PC-9 (cell line): ENCODE data around the gene NF2. TPM values are rescaled to one million over a fixed set of nuclear protein-coding genes. Genes with fewer than 3 reads are reported as not detected.

Experiments
- BruUV-seq: library from RNA; stranded (reverse); fragments of 400-500 nt; replicated peaks from 2 replicates; lab custom pipeline; 2021; lab: Mats Ljungman, UMichigan
- CTCF ChIA-PET: fragments of 300-600 bp; sonication (Branson Sonifier 250); formaldehyde crosslinking; loops from one replicate; lab custom pipeline; 2022; ENCODE audit warnings: antibody characterized with exemption; lab: Charles Lee
- POLR2A ChIA-PET: fragments of 300-600 bp; sonication (Branson Sonifier 250); formaldehyde crosslinking; loops from one replicate; lab custom pipeline; 2022; ENCODE audit warnings: antibody characterized with exemption; ENCODE audit not compliant: unreplicated experiment; lab: Charles Lee
- DNase-seq, 2 experiments: peaks; one replicate each; pipeline versions ENCODE4 v3.0.0 to v3.0.0-alpha.2; 2015 to 2022; ENCODE audit warnings: mixed read lengths in 1 of 2
- H2AFZ ChIP-seq: fragments of 200-600 bp; sonication (generic); 2 replicates; pipeline ENCODE4 v1.8.1; 2017; ENCODE audit warnings: antibody characterized with exemption
- H3F3A ChIP-seq: fragments of 200-600 bp; sonication (generic); 2 replicates; pipeline ENCODE4 v1.8.1; 2017; ENCODE audit warnings: antibody characterized with exemption, mild to moderate bottlenecking, low read depth; ENCODE audit not compliant: insufficient read depth
- H3K27ac ChIP-seq: fragments of 200-600 bp; sonication (generic); 2 replicates; pipeline ENCODE4 v1.6.1; 2016; ENCODE audit warnings: mixed run types
- H3K27me3 ChIP-seq: fragments of 200-600 bp; sonication (generic); 2 replicates; pipeline ENCODE4 v1.6.1; 2016; ENCODE audit warnings: low read depth, mixed run types; ENCODE audit not compliant: insufficient read depth
- H3K36me3 ChIP-seq: fragments of 200-600 bp; sonication (generic); 2 replicates; pipeline ENCODE4 v1.6.1; 2016; ENCODE audit warnings: low read depth, mixed run types
- H3K4me1 ChIP-seq: fragments of 200-600 bp; sonication (generic); replicated peaks from 2 replicates; pipeline ENCODE4 v1.6.1; 2016; ENCODE audit warnings: mixed run types; ENCODE audit not compliant: insufficient read depth
- H3K4me2 ChIP-seq: fragments of 200-600 bp; sonication (generic); 2 replicates; pipeline ENCODE4 v1.6.1; 2017; ENCODE audit warnings: mixed run types
- H3K4me3 ChIP-seq: fragments of 200-600 bp; sonication (generic); 2 replicates; pipeline ENCODE4 v1.6.1; 2016; ENCODE audit warnings: mixed run types
- H3K79me2 ChIP-seq: fragments of 200-600 bp; sonication (generic); 2 replicates; pipeline ENCODE4 v1.6.1; 2017; ENCODE audit warnings: low read depth, mixed run types
- H3K9me2 ChIP-seq: fragments of 200-600 bp; sonication (generic); 2 replicates; pipeline ENCODE4 v1.8.1; 2017; ENCODE audit warnings: mild to moderate bottlenecking; ENCODE audit not compliant: insufficient read depth
- H3K9me3 ChIP-seq: fragments of 200-600 bp; sonication (generic); 2 replicates; pipeline ENCODE4 v1.8.1; 2016; ENCODE audit warnings: low read depth; ENCODE audit not compliant: insufficient read depth
- H4K20me1 ChIP-seq: fragments of 200-600 bp; sonication (generic); 2 replicates; pipeline ENCODE4 v1.8.1; 2017; ENCODE audit not compliant: insufficient read depth
- EZH2 ChIP-seq: fragments of 200-600 bp; sonication (generic); IDR thresholded peaks from 2 replicates; pipeline ENCODE4 v1.8.0; 2017; ENCODE audit warnings: antibody characterized with exemption, low read depth
- intact Hi-C: fragments of 100-400 bp; cut with micrococcal nuclease; formaldehyde crosslinking; loops from one replicate; pipeline ENCODE4 v1.10.0; 2022; ENCODE audit not compliant: unreplicated experiment
- total RNA-seq: library from RNA; stranded (reverse); gene quantifications from 2 replicates; pipeline ENCODE4 v1.2.3, GENCODE V29; 2021
- TF ChIP-seq, protein P1 (sequence below): fragments of 200-600 bp; sonication (generic); conservative IDR thresholded peaks from 2 replicates; pipeline ENCODE4 v1.6.1; 2017; ENCODE audit warnings: mixed run types, antibody characterized with exemption, mild to moderate bottlenecking, moderate library complexity

NF2 gene
- total RNA-seq, 1 experiment from 2014 or later = 73.2 TPM

DNA sequence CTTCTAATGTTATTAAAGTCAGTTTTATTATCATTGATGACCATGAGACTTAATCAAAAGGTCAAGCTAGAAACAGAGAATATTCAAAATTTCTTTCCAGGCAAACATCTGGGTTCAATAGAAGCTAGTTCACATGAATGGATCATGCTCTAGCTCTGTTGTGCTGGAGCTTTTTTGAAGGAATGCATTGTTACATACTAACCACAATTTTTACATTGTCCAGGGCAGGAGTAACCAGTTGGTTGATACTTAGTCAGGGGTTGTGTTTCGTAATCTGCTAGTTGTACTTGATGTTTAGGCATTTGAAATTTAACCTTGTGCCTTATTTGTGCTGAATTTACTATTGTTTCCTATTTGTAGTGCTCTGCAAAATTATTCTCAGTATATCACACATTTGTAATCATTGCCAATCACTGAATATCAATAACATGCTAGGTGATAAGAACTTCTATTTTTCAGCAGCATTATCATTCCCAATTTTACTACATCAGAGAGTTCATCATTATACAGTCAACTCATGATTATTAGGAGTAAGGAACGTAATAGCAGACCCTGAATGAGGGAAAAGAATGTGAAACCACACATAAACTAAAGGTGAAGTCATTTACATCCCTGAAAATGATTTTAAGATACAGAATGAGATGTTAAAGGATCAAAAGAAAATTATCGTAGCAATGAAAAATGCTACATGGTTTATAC, 23.2 kb downstream of the NF2 start:
- Histone ChIP-seq H3K36me3 (no peaks in the 10 kb centered on the region), H3F3A (peaks cover 42% of the 10 kb centered on the region), H3K4me2 (peak overlapping the region; percentile 67), H3K9me2 (no peaks in the 10 kb centered on the region), H3K4me1 (peaks cover 61% of the 10 kb centered on the region), H4K20me1 (no peaks in the 10 kb centered on the region), H3K9me3 (no peaks in the 10 kb centered on the region), H3K4me3 (peak overlapping the region; percentile 9; the same call in 1 of the 2 replicates), H2AFZ (no peak overlapping the region), H3K27me3 (no peaks in the 10 kb centered on the region), H3K79me2 (peaks cover 87% of the 10 kb centered on the region), H3K27ac (peak overlapping the region; percentile 87)
- POLR2A ChIA-PET = interaction anchor here (0.6 to 0.7 kb wide), 3 partner anchors 73 to 662 kb away, joined by 3 to 5 read pairs (median 4); partner anchors contain the start of gene THOC5
- BruUV-seq = no TSS peak
- TF ChIP-seq EZH2 = no peak
- TF ChIP-seq, protein P1, sequence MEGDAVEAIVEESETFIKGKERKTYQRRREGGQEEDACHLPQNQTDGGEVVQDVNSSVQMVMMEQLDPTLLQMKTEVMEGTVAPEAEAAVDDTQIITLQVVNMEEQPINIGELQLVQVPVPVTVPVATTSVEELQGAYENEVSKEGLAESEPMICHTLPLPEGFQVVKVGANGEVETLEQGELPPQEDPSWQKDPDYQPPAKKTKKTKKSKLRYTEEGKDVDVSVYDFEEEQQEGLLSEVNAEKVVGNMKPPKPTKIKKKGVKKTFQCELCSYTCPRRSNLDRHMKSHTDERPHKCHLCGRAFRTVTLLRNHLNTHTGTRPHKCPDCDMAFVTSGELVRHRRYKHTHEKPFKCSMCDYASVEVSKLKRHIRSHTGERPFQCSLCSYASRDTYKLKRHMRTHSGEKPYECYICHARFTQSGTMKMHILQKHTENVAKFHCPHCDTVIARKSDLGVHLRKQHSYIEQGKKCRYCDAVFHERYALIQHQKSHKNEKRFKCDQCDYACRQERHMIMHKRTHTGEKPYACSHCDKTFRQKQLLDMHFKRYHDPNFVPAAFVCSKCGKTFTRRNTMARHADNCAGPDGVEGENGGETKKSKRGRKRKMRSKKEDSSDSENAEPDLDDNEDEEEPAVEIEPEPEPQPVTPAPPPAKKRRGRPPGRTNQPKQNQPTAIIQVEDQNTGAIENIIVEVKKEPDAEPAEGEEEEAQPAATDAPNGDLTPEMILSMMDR = no peak
- peak in 1 of 2 experiments; percentile 91 for DNase-seq
- CTCF ChIA-PET = interaction anchor here (0.7 to 1.0 kb wide), 3 partner anchors 9 to 461 kb away, joined by 4 read pairs; no protein-coding TSS in a partner anchor
- intact Hi-C loops = loop anchor here (10.0 kb wide), 1 partner anchor 138 kb away; the partner anchor contains the start of genes UQCR10 and ZMAT5

DNA sequence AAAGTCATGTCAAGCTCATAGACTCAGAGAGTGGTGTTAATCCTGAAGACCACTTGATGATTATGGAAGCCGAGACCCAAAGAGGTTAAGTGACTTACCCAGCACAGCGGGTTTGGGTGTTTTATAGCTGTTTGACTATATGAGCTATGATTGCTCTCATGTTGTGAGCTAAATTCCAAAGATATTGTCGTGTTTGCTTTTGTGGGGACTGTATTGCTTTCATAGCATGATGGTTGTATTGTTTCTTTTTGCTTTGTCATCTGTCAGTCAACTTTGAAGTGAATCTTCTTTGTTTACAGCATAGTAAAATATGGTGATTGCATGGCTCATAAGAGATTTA, 23.7 kb downstream of the NF2 start:
- H3K36me3 ChIP-seq = no peaks in the 10 kb centered on the region
- BruUV-seq = no TSS peak
- CTCF ChIA-PET = no interaction called here
- H3K9me2 ChIP-seq = no peaks in the 10 kb centered on the region
- H3K9me3 ChIP-seq = no peaks in the 10 kb centered on the region
- H3K4me1 ChIP-seq = peaks cover 58% of the 10 kb centered on the region
- peak overlapping the region; percentile 67 for H3K4me2 ChIP-seq
- no peak overlapping the region for H2AFZ ChIP-seq
- peak overlapping the region; percentile 87 for H3K27ac ChIP-seq
- no peaks in the 10 kb centered on the region for H4K20me1 ChIP-seq
- intact Hi-C loops = loop anchor here (10.0 kb wide), 1 partner anchor 138 kb away; the partner anchor contains the start of genes UQCR10 and ZMAT5
- peaks cover 39% of the 10 kb centered on the region for H3F3A ChIP-seq
- no peaks in the 10 kb centered on the region for H3K27me3 ChIP-seq
- POLR2A ChIA-PET = no interaction called here
- TF ChIP-seq, protein P1 = no peak
- TF ChIP-seq EZH2 = no peak
- no peak overlapping the region for H3K4me3 ChIP-seq
- H3K79me2 ChIP-seq = peaks cover 92% of the 10 kb centered on the region
- DNase-seq = no peak

DNA sequence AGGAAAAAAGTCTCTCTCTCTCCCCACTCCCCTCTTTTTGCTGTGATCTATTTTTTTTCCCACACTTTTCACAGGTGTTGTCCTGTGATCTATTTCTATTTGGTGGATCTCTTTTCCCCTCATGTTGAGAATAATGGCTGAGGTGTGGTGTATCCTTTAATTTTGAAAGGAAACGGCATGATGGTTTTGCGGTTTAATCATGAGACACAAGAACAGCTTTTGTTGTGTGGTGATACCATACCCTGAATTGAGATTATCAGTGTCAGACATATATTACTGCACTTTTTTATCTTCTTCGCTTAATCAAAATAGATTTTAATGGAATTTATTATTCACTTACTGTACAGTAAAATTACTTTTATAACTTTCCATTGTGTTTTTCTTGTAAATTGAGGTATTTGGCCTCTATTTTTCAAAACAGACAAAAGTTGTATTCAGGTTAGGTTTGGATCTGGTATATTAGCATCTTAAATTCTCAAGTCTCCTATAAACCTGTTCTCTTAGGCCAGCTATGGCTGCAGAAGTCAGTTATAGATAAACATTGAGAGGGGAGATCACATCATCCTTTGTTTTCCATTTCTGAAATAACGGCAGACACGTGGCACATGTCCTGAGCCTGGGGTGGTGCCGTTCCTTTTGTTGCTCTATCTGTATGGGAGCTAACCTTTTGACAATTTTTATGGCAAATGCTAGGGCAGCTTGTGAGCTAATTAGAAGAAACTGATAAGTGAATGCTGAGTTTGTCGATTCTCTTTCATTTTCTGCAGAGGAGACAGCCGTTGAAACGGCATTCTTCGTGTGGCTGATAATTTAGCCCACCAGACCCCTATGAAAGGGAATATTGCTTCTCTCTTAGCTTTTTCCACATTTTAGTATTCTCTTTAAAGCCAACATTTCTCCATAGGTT, 25.8 kb downstream of the NF2 start:
- Histone ChIP-seq H3K9me3 (no peaks in the 10 kb centered on the region), H3K4me3 (no peak overlapping the region), H3K4me2 (no peak overlapping the region), H4K20me1 (no peaks in the 10 kb centered on the region), H3K27ac (no peak overlapping the region), H3K27me3 (no peaks in the 10 kb centered on the region), H3K4me1 (peaks cover 41% of the 10 kb centered on the region), H3K9me2 (no peaks in the 10 kb centered on the region), H3K79me2 (peaks cover 98% of the 10 kb centered on the region), H3K36me3 (no peaks in the 10 kb centered on the region), H2AFZ (no peak overlapping the region), H3F3A (peaks cover 20% of the 10 kb centered on the region; the same call in 1 of the 2 replicates)
- POLR2A ChIA-PET = no interaction called here
- no TSS peak for BruUV-seq
- CTCF ChIA-PET = no interaction called here
- TF ChIP-seq, protein P1 = no peak
- no peak for TF ChIP-seq EZH2
- DNase-seq = no peak
- intact Hi-C loops = loop anchor here (10.0 kb wide), 1 partner anchor 136 kb away; the partner anchor contains the start of genes UQCR10 and ZMAT5
